B cell (primary cell): ENCODE measurements around the gene BARHL1. TPM values are rescaled to one million over a fixed set of nuclear protein-coding genes. Genes with fewer than 3 reads are reported as not detected.

ENCODE experiments used
- ATAC-seq: fragments of 200-7000 bp; cut with Tn5 transposase; one replicate; pipeline ENCODE4 v1.10.0; 2021; ENCODE audit warnings: low read depth, mild to moderate bottlenecking, moderate number of reproducible peaks, moderate library complexity
- CTCF ChIA-PET: fragments of 350-600 bp; sonication (Branson Sonifier 250); formaldehyde crosslinking; loops from one replicate; lab custom pipeline; 2021; ENCODE audit warnings: antibody characterized with exemption, inconsistent platforms; lab: Charles Lee
- POLR2A ChIA-PET: fragments of 350-600 bp; sonication (Branson Sonifier 250); formaldehyde crosslinking; loops from one replicate; lab custom pipeline; 2021; ENCODE audit warnings: antibody characterized with exemption; lab: Charles Lee
- DNase-seq: peaks from one replicate; pipeline ENCODE4 v3.0.0; 2013
- H2AFZ ChIP-seq: 2 replicates; pipeline ENCODE4 v1.6.1; 2012; ENCODE audit warnings: mild to moderate bottlenecking, low read depth, low read length; ENCODE audit not compliant: insufficient read depth, poor library complexity, severe bottlenecking
- H3K27ac ChIP-seq, 2 donors: 1 replicate in 1 of 2; 2 replicates in 1 of 2; pipeline ENCODE4 v1.5.1; 2012 to 2013; ENCODE audit warnings: low read length in 2 of 2, mild to moderate bottlenecking in 2 of 2, moderate library complexity in 1 of 2
- H3K27me3 ChIP-seq, 4 experiments: fragments of 200-600 bp in 1 of 4; sonication (generic) in 1 of 4; replicated peaks in 1 of 4; 1 replicate in 2 of 4; 2 replicates in 2 of 4; pipeline versions ENCODE4 v1.6.1 to v1.7.0; 2013 to 2016; ENCODE audit warnings: low read length in 3 of 4, mild to moderate bottlenecking in 2 of 4, mixed read lengths in 1 of 4, moderate library complexity in 1 of 4; ENCODE audit not compliant: insufficient read depth in 4 of 4, control insufficient read depth in 3 of 4; ENCODE audit errors: control extremely low read depth in 1 of 4
- H3K36me3 ChIP-seq, 2 experiments: replicated peaks in 1 of 2; 1 replicate in 1 of 2; 2 replicates in 1 of 2; pipeline versions ENCODE4 v1.6.1 to v1.7.1; 2013; ENCODE audit warnings: low read length in 1 of 2; ENCODE audit not compliant: insufficient read depth in 2 of 2, control insufficient read depth in 1 of 2; ENCODE audit errors: control extremely low read depth in 1 of 2, extremely low read depth in 1 of 2
- H3K4me1 ChIP-seq, 2 donors: fragments of 200-600 bp in 1 of 2; sonication (generic) in 1 of 2; 1 replicate in 1 of 2; 2 replicates in 1 of 2; pipeline versions ENCODE4 v1.5.1 to v1.6.1; 2013 to 2017; ENCODE audit warnings: low read length in 2 of 2; ENCODE audit not compliant: control insufficient read depth in 2 of 2, insufficient read depth in 2 of 2
- H3K4me2 ChIP-seq: replicated peaks from 2 replicates; pipeline ENCODE3; 2012; ENCODE audit warnings: mild to moderate bottlenecking, low read depth, low read length; ENCODE audit not compliant: poor library complexity, severe bottlenecking
- H3K4me3 ChIP-seq, 5 experiments: fragments of 200-600 bp in 1 of 5; sonication (generic) in 1 of 5; 1 replicate in 3 of 5; 2 replicates in 2 of 5; pipeline versions ENCODE4 v1.5.1 to v1.7.0; 2011 to 2016; ENCODE audit warnings: low read length in 4 of 5, mild to moderate bottlenecking in 4 of 5, low read depth in 2 of 5, control low read depth in 1 of 5, moderate library complexity in 1 of 5; ENCODE audit not compliant: insufficient read depth in 1 of 5; ENCODE audit errors: control extremely low read depth in 1 of 5, extremely low read depth in 1 of 5
- H3K79me2 ChIP-seq: fragments of 200-600 bp; sonication (generic); one replicate; pipeline ENCODE4 v1.6.0; 2016; ENCODE audit warnings: low read length; ENCODE audit not compliant: control insufficient read depth, insufficient read depth
- H3K9ac ChIP-seq: fragments of 200-600 bp; sonication (generic); 2 replicates; pipeline ENCODE4 v1.6.1; 2017; ENCODE audit warnings: mild to moderate bottlenecking, low read length, moderate library complexity
- H3K9me3 ChIP-seq, 3 donors: one replicate each; pipeline versions ENCODE4 v1.6.1 to v1.7.1; 2013; ENCODE audit warnings: low read length in 2 of 3; ENCODE audit not compliant: control insufficient read depth in 2 of 3, insufficient read depth in 1 of 3; ENCODE audit errors: control extremely low read depth in 1 of 3
- H4K20me1 ChIP-seq: 2 replicates; pipeline ENCODE4 v1.6.0; 2012; ENCODE audit warnings: mild to moderate bottlenecking, low read length; ENCODE audit not compliant: insufficient read depth, control insufficient read depth, poor library complexity, severe bottlenecking
- H3K27ac Mint-ChIP-seq: one replicate; pipeline ENCODE4 v1.8.0; 2021; ENCODE audit warnings: mixed read lengths
- H3K27me3 Mint-ChIP-seq: one replicate; pipeline ENCODE4 v1.8.0; 2021; ENCODE audit warnings: mixed read lengths
- H3K4me1 Mint-ChIP-seq: one replicate; pipeline ENCODE4 v1.8.0; 2021; ENCODE audit warnings: mixed read lengths
- H3K4me3 Mint-ChIP-seq: one replicate; pipeline ENCODE4 v1.8.0; 2021; ENCODE audit warnings: mixed read lengths
- H3K9me3 Mint-ChIP-seq: one replicate; pipeline ENCODE4 v1.8.0; 2022; ENCODE audit warnings: mixed read lengths; ENCODE audit not compliant: insufficient read depth
- EZH2 ChIP-seq: IDR thresholded peaks from 2 replicates; pipeline ENCODE4 v1.6.1; 2012; ENCODE audit warnings: borderline replicate concordance, low read depth, mild to moderate bottlenecking, moderate library complexity, low read length; ENCODE audit not compliant: insufficient read depth, poor library complexity, severe bottlenecking
- WGBS: methylation state at CpG from one replicate; pipeline ENCODE4 v1.1.5; 2013; ENCODE audit warnings: missing lambda C conversion rate; ENCODE audit not compliant: insufficient coverage; 5-methylcytosine and 5-hydroxymethylcytosine counted together
- intact Hi-C: fragments of 100-400 bp; cut with micrococcal nuclease; formaldehyde crosslinking; loops from one replicate; pipeline ENCODE4 v1.10.0; 2022
- polyA plus RNA-seq: library from polyadenylated mRNA; depleted of rRNA; stranded (reverse); fragments of >200 nt; gene quantifications from 2 replicates; pipeline ENCODE4 v1.2.3, GENCODE V29; 2012
- total RNA-seq, 2 donors: library from RNA; stranded (reverse); fragments of 120-200 nt in 1 of 2; gene quantifications; 1 replicate in 1 of 2; 2 replicates in 1 of 2; pipeline versions ENCODE4 v1.2.3 to v1.2.4, GENCODE V29; 2013 to 2022
- TF ChIP-seq, protein P1 (sequence below): fragments of 200-600 bp; IDR thresholded peaks from one replicate; pipeline ENCODE4 v1.8.0; 2022; ENCODE audit warnings: antibody characterized with exemption, mild to moderate bottlenecking

Gene BARHL1
- total and polyA plus RNA-seq, 2 donors (not counting 1 experiment from before 2014, with no cell fraction given): not detected

DNA sequence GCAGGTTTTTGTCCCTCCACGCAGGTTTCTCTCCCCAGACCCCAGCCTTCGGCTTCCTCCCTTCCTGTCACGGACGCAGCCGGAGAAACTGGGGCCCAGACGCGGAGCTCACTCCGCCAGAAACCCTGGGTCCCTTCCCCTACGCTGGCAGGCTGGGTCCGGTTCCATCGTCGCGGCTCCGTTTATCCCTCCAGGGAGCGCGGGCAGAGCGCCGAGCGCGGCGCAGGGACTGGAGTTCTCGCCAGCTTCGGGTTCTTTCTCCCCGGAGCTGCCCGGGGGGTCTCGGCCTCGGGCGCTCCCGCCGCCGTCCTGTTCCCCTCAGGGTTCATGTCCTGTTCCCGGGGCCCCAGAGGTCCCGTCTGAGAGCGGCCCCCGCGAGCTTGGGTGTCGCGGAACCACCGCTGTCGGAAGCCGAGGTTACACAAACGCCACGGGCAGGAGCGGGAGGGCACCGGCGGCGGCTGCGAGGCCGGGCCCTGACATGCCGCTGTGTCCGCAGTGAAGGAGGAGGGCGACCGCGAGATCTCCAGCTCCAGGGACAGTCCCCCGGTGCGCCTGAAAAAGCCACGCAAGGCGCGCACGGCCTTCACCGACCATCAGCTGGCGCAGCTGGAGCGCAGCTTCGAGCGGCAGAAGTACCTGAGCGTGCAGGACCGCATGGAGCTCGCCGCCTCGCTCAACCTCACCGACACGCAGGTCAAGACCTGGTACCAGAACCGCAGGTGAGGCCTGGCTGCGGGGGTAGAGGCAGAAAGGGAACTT, 4.6 kb downstream of the BARHL1 start:
- no peak overlapping the region for H3K9ac ChIP-seq
- peaks cover 0 to 59% (median 0%) of the 10 kb centered on the region in 3 donors for H3K9me3 ChIP-seq
- H3K4me1 ChIP-seq: peaks cover 27 to 40% of the 10 kb centered on the region in 2 donors
- no peak overlapping the region for H2AFZ ChIP-seq
- DNase-seq: peak; percentile 51
- intact Hi-C loops: no loop called here
- 6% methylated on average over 71 of the region's 74 CpGs for WGBS
- H3K4me1 Mint-ChIP-seq: peaks cover 23% of the 10 kb centered on the region
- peaks cover 8% of the 10 kb centered on the region for H4K20me1 ChIP-seq
- no peaks in the 10 kb centered on the region for H3K79me2 ChIP-seq
- POLR2A ChIA-PET: no interaction called here
- no peak overlapping the region for H3K27ac Mint-ChIP-seq
- H3K4me3 ChIP-seq: peak overlapping the region in 1 of 5 experiments; percentile 10
- no peaks in the 10 kb centered on the region for H3K9me3 Mint-ChIP-seq
- TF ChIP-seq, protein P1, sequence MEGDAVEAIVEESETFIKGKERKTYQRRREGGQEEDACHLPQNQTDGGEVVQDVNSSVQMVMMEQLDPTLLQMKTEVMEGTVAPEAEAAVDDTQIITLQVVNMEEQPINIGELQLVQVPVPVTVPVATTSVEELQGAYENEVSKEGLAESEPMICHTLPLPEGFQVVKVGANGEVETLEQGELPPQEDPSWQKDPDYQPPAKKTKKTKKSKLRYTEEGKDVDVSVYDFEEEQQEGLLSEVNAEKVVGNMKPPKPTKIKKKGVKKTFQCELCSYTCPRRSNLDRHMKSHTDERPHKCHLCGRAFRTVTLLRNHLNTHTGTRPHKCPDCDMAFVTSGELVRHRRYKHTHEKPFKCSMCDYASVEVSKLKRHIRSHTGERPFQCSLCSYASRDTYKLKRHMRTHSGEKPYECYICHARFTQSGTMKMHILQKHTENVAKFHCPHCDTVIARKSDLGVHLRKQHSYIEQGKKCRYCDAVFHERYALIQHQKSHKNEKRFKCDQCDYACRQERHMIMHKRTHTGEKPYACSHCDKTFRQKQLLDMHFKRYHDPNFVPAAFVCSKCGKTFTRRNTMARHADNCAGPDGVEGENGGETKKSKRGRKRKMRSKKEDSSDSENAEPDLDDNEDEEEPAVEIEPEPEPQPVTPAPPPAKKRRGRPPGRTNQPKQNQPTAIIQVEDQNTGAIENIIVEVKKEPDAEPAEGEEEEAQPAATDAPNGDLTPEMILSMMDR: no peak
- no peak for TF ChIP-seq EZH2
- CTCF ChIA-PET: no interaction called here
- H3K4me2 ChIP-seq: peak overlapping the region; percentile 54
- H3K36me3 ChIP-seq: no peaks in the 10 kb centered on the region
- peaks cover 49% of the 10 kb centered on the region for H3K27me3 Mint-ChIP-seq
- H3K27ac ChIP-seq: no peak overlapping the region
- no peak for ATAC-seq
- peak overlapping the region; percentile 74 for H3K4me3 Mint-ChIP-seq
- peaks cover 2 to 93% (median 65%) of the 10 kb centered on the region in 4 experiments for H3K27me3 ChIP-seq

DNA sequence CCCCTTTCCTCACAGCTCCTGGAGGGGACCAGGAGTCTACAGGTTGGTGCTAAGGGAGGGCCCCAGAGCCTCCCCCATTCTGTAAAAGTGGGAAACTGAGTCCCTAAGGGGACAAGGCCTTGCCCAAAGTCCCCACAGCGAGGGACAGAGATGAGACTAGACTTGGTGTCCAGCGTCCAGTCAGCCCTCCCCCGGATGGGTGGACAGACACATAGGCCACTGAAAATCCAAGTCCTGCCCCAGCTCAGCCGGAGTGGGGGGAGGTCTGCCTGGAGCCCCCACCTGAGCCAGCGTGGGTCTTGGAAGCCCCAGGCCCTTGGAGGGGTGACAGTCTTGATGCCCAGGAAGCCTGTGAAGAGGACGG, 5.2 kb downstream of the BARHL1 start:
- peaks cover 2 to 94% (median 67%) of the 10 kb centered on the region in 4 experiments for H3K27me3 ChIP-seq
- 20% methylated on average over 6 of the region's 6 CpGs for WGBS
- H2AFZ ChIP-seq: no peak overlapping the region
- H3K4me1 Mint-ChIP-seq: peaks cover 23% of the 10 kb centered on the region
- no peak overlapping the region for H3K4me3 Mint-ChIP-seq
- CTCF ChIA-PET: no interaction called here
- H3K4me2 ChIP-seq: peak overlapping the region; percentile 54
- peaks cover 52% of the 10 kb centered on the region for H3K27me3 Mint-ChIP-seq
- TF ChIP-seq, protein P1: no peak
- no peak for TF ChIP-seq EZH2
- ATAC-seq (no peak), DNase-seq (no peak)
- H3K27ac Mint-ChIP-seq: no peak overlapping the region
- no peak overlapping the region for H3K4me3 ChIP-seq
- H3K4me1 ChIP-seq: peaks cover 27 to 40% of the 10 kb centered on the region in 2 donors
- POLR2A ChIA-PET: no interaction called here
- intact Hi-C loops: no loop called here
- peaks cover 8% of the 10 kb centered on the region for H4K20me1 ChIP-seq
- H3K9ac ChIP-seq: no peak overlapping the region
- H3K27ac ChIP-seq: no peak overlapping the region
- peaks cover 0 to 54% (median 0%) of the 10 kb centered on the region in 3 donors for H3K9me3 ChIP-seq
- no peaks in the 10 kb centered on the region for H3K9me3 Mint-ChIP-seq
- no peaks in the 10 kb centered on the region for H3K36me3 ChIP-seq
- no peaks in the 10 kb centered on the region for H3K79me2 ChIP-seq
